BLaER1 treated with 17β-estradiol and CSF1 and Interleukin-3, amounts not matched to agents 10 nM and 100 nM (cell line): ENCODE data around the gene MX2.

Experiments used
- H3K27ac ChIP-seq, 11 experiments: shearing (Covaris generic); formaldehyde crosslinking; 2 replicates each; pipeline ENCODE4 v1.8.1; 2022
- H3K27me3 ChIP-seq, 11 experiments: shearing (Covaris generic); formaldehyde crosslinking; 2 replicates each; pipeline ENCODE4 v1.8.1; 2022
- H3K36me3 ChIP-seq, 11 experiments: shearing (Covaris generic); formaldehyde crosslinking; 2 replicates each; pipeline ENCODE4 v1.8.1; 2022
- H3K4me1 ChIP-seq, 10 experiments: shearing (Covaris generic); formaldehyde crosslinking; 2 replicates each; pipeline ENCODE4 v1.8.1; 2022
- H3K4me2 ChIP-seq, 11 experiments: shearing (Covaris generic); formaldehyde crosslinking; 2 replicates each; pipeline ENCODE4 v1.8.1; 2022
- H3K4me3 ChIP-seq, 10 experiments: shearing (Covaris generic); formaldehyde crosslinking; 2 replicates each; pipeline ENCODE4 v1.8.1; 2022
- H3K9ac ChIP-seq, 11 experiments: shearing (Covaris generic); formaldehyde crosslinking; 2 replicates each; pipeline ENCODE4 v1.8.1; 2022
- H3K9me3 ChIP-seq, 11 experiments: shearing (Covaris generic); formaldehyde crosslinking; replicated peaks in 1 of 11; 2 replicates each; pipeline ENCODE4 v1.8.1; 2022
- H4K20me1 ChIP-seq, 11 experiments: shearing (Covaris generic); formaldehyde crosslinking; 2 replicates each; pipeline ENCODE4 v1.8.1; 2022
- Cebpa-rat ChIP-seq, 11 experiments: shearing (Covaris generic); IDR thresholded peaks; 2 replicates each; pipeline ENCODE4 v1.8.1; 2022

Gene MX2

GRCh38 chr21:41370840-41371684, 9.2 kb downstream of the MX2 start:
- TF ChIP-seq Cebpa-rat (IDR thresholded peaks at IDR 0.05) = no peak
- no peaks in the 10 kb centered on the region for H3K27me3 ChIP-seq
- H3K9ac ChIP-seq = no peak overlapping the region
- H3K4me1 ChIP-seq = peaks cover 41 to 50% (median 47%) of the 10 kb centered on the region in 10 experiments
- H3K4me2 ChIP-seq = peak overlapping the region in 5 of 11 experiments; percentile 5 to 90 (median 62); a peak in 2 of 22 replicates
- H3K36me3 ChIP-seq = peaks cover 0 to 10% (median 0%) of the 10 kb centered on the region in 11 experiments; a peak in 2 of 22 replicates
- peaks cover 0 to 70% (median 0%) of the 10 kb centered on the region in 11 experiments; a peak in 4 of 22 replicates for H4K20me1 ChIP-seq
- no peak overlapping the region; a peak in 1 of 22 replicates for H3K27ac ChIP-seq
- H3K9me3 ChIP-seq = no peaks in the 10 kb centered on the region
- no peak overlapping the region for H3K4me3 ChIP-seq

- TF ChIP-seq Cebpa-rat (IDR thresholded peaks at IDR 0.05) = no peak
- peaks cover 35 to 44% (median 41%) of the 10 kb centered on the region in 10 experiments for H3K4me1 ChIP-seq
- H3K4me2 ChIP-seq = 0 out of 22 replicates have a peak overlapping the region, but pooled peaks of 1 of the 11 experiments have one; percentile 6
- peaks cover 0 to 13% (median 0%) of the 10 kb centered on the region in 11 experiments; a peak in 4 of 22 replicates for H3K36me3 ChIP-seq
- no peak overlapping the region for H3K27ac ChIP-seq
- H3K9me3 ChIP-seq = no peaks in the 10 kb centered on the region
- H3K4me3 ChIP-seq = no peak overlapping the region
- H3K9ac ChIP-seq = no peak overlapping the region
- H4K20me1 ChIP-seq = peaks cover 0 to 66% (median 0%) of the 10 kb centered on the region in 11 experiments; a peak in 4 of 22 replicates
- no peaks in the 10 kb centered on the region for H3K27me3 ChIP-seq
Measured at GRCh38 chr21:41371685-41372030, 9.8 kb downstream of the MX2 start.

DNA sequence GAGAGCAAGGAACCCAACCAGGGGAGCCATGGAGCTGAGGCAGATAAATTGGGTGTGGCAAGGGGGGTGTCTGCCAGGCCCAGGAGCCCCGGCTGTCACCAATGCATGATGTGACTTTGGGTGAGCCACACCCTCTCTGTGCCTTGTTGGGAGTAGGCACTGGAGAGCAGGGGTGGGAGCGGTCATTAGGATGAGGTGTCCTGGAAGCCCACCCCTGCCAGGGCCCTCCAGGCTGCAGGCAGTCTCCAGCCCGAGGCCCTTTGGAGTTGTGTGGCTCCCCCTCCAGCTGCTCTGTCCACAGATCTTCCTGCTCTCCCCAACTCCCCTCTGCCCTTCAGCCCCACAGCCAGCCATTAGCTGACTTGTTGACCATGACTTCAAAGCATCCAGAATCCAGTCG, 11.4 kb downstream of the MX2 start:
- H3K4me1 ChIP-seq = peaks cover 19 to 28% (median 25%) of the 10 kb centered on the region in 10 experiments
- H3K4me2 ChIP-seq = no peak overlapping the region
- no peaks in the 10 kb centered on the region for H3K27me3 ChIP-seq
- H3K4me3 ChIP-seq = no peak overlapping the region
- H4K20me1 ChIP-seq = peaks cover 0 to 52% (median 0%) of the 10 kb centered on the region in 11 experiments; a peak in 4 of 22 replicates
- TF ChIP-seq Cebpa-rat (IDR thresholded peaks at IDR 0.05) = no peak
- H3K9ac ChIP-seq = no peak overlapping the region
- H3K36me3 ChIP-seq = peaks cover 0 to 29% (median 0%) of the 10 kb centered on the region in 11 experiments; a peak in 8 of 22 replicates
- no peak overlapping the region for H3K27ac ChIP-seq
- H3K9me3 ChIP-seq = no peaks in the 10 kb centered on the region

DNA sequence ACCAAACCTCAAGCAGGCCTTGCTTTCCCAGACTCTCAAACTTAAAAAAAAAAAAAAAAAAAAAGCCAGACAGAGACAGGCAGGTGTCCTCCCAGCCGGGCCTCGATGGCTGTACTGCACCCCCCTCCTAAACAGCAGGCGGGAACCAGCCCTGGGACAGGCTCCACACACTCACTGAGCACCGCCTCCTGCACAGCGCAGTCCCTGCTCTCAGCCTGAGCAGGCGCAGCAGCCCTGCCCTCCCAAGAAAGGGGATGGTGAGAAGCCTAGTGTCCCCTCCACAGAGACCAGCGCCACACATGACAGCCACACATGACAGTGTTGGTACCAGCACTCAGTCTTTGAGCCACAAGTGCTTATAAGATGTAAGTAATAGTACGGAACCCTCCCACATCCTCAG, 11.9 kb downstream of the MX2 start:
- TF ChIP-seq Cebpa-rat (IDR thresholded peaks at IDR 0.05) = no peak
- Histone ChIP-seq H3K4me3 (no peak overlapping the region), H3K9me3 (no peaks in the 10 kb centered on the region), H3K36me3 (peaks cover 0 to 32% (median 0%) of the 10 kb centered on the region in 11 experiments; a peak in 8 of 22 replicates), H3K4me2 (no peak overlapping the region), H3K4me1 (peaks cover 14 to 23% (median 20%) of the 10 kb centered on the region in 10 experiments), H4K20me1 (peaks cover 0 to 51% (median 0%) of the 10 kb centered on the region in 11 experiments; a peak in 4 of 22 replicates), H3K9ac (no peak overlapping the region), H3K27ac (no peak overlapping the region), H3K27me3 (no peaks in the 10 kb centered on the region)

- Histone ChIP-seq H4K20me1 (peaks cover 0 to 51% (median 0%) of the 10 kb centered on the region in 11 experiments; a peak in 4 of 22 replicates), H3K4me1 (peaks cover 9 to 18% (median 15%) of the 10 kb centered on the region in 10 experiments), H3K4me3 (no peak overlapping the region), H3K9ac (no peak overlapping the region), H3K27ac (no peak overlapping the region), H3K4me2 (no peak overlapping the region), H3K36me3 (peaks cover 0 to 37% (median 0%) of the 10 kb centered on the region in 11 experiments; a peak in 8 of 22 replicates), H3K27me3 (no peaks in the 10 kb centered on the region), H3K9me3 (no peaks in the 10 kb centered on the region)
- no peak for TF ChIP-seq Cebpa-rat (IDR thresholded peaks at IDR 0.05)
Measured at GRCh38 chr21:41374177-41374712, 12.4 kb downstream of the MX2 start.

DNA sequence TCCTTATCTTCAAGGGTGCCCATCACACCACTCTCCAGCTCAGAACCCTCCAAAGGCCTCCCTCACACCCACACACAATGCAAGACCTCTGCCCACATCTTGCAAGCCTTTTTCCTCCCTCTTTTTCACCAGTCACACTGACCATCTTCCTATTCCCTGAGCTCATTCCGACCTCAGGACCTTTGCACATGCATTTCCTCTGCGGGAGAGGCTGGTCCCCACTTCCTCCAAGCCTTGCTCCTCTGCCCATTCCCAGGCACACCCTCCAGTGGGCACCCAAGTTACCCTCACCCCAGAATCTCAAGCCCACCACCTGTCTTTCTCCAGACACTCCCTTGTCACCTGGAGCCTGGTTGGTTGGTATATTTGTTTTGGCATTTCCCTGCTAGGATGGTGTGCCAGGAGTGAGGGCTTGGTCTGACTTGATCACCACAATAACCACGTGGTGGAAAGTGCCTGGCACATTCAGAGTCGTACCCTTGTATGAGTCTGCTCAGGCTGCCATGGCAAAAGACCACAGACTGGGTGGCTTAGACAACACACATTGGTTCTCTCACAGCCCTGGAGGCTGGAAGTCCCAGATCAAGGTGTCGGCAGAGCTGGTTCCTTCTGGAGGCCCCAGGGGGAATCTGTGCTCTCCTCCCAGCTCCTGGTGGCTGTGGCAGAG, 13.2 kb downstream of the MX2 start:
- no peak for TF ChIP-seq Cebpa-rat (IDR thresholded peaks at IDR 0.05)
- H3K36me3 ChIP-seq = peaks cover 0 to 44% (median 5%) of the 10 kb centered on the region in 11 experiments; a peak in 11 of 22 replicates
- no peak overlapping the region for H3K9ac ChIP-seq
- no peaks in the 10 kb centered on the region for H3K9me3 ChIP-seq
- H3K27me3 ChIP-seq = no peaks in the 10 kb centered on the region
- H3K4me1 ChIP-seq = peaks cover 3 to 10% (median 7%) of the 10 kb centered on the region in 10 experiments; a peak in 18 of 20 replicates
- no peak overlapping the region for H3K4me2 ChIP-seq
- H4K20me1 ChIP-seq = peaks cover 0 to 49% (median 0%) of the 10 kb centered on the region in 11 experiments; a peak in 4 of 22 replicates
- no peak overlapping the region for H3K4me3 ChIP-seq
- 0 out of 22 replicates have a peak overlapping the region, but pooled peaks of 1 of the 11 experiments have one; percentile 10 for H3K27ac ChIP-seq

DNA sequence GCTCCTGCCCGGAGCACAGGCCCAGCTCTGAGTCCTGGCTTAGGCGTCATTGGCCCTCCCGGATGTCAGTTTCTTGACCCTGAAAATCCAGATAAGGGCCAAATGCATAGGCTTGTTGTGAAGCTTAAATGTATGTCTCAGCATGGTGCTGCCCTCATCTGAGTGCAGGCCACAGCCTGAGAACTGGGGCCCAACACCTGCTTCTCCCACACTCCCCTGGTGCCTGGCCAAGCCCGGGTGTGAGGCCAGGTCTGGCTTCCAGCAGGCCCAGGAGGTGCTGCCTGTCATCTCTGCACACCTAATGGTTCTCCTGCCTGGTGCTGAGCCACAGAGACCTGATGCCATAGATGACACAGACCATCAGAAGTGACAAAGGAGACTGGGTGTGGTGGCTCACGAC, 14.0 kb downstream of the MX2 start:
- peaks cover 0 to 53% (median 14%) of the 10 kb centered on the region in 11 experiments; a peak in 12 of 22 replicates for H3K36me3 ChIP-seq
- H3K9ac ChIP-seq = no peak overlapping the region
- H3K4me3 ChIP-seq = no peak overlapping the region

GRCh38 chr21:41377715-41378114, 15.9 kb downstream of the MX2 start:
- TF ChIP-seq Cebpa-rat (IDR thresholded peaks at IDR 0.05) = no peak
- no peak overlapping the region for H3K9ac ChIP-seq
- H3K9me3 ChIP-seq = peaks cover 6 to 21% (median 14%) of the 10 kb centered on the region in 11 experiments
- H3K4me2 ChIP-seq = no peak overlapping the region
- peaks cover 6 to 70% (median 31%) of the 10 kb centered on the region in 11 experiments; a peak in 21 of 22 replicates for H3K36me3 ChIP-seq
- H3K4me3 ChIP-seq = no peak overlapping the region
- peaks cover 0 to 7% (median 0%) of the 10 kb centered on the region in 10 experiments; a peak in 1 of 20 replicates for H3K4me1 ChIP-seq
- H3K27me3 ChIP-seq = no peaks in the 10 kb centered on the region
- H4K20me1 ChIP-seq = peaks cover 0 to 27% (median 0%) of the 10 kb centered on the region in 11 experiments; a peak in 4 of 22 replicates
- no peak overlapping the region for H3K27ac ChIP-seq

More for the DNA sequence above, 14.0 kb downstream of the MX2 start:
- TF ChIP-seq Cebpa-rat (IDR thresholded peaks at IDR 0.05) = no peak
- no peaks in the 10 kb centered on the region for H3K27me3 ChIP-seq
- peaks cover 0 to 5% (median 0%) of the 10 kb centered on the region in 11 experiments; a peak in 4 of 22 replicates for H3K9me3 ChIP-seq
- H3K27ac ChIP-seq = no peak overlapping the region
- H4K20me1 ChIP-seq = peaks cover 0 to 43% (median 0%) of the 10 kb centered on the region in 11 experiments; a peak in 4 of 22 replicates
- no peak overlapping the region for H3K4me2 ChIP-seq
- H3K4me1 ChIP-seq = peaks cover 0 to 8% (median under 1%) of the 10 kb centered on the region in 10 experiments; a peak in 5 of 20 replicates
